ENCODE measurements around the gene NTN3.

The NTN3 gene

DNA sequence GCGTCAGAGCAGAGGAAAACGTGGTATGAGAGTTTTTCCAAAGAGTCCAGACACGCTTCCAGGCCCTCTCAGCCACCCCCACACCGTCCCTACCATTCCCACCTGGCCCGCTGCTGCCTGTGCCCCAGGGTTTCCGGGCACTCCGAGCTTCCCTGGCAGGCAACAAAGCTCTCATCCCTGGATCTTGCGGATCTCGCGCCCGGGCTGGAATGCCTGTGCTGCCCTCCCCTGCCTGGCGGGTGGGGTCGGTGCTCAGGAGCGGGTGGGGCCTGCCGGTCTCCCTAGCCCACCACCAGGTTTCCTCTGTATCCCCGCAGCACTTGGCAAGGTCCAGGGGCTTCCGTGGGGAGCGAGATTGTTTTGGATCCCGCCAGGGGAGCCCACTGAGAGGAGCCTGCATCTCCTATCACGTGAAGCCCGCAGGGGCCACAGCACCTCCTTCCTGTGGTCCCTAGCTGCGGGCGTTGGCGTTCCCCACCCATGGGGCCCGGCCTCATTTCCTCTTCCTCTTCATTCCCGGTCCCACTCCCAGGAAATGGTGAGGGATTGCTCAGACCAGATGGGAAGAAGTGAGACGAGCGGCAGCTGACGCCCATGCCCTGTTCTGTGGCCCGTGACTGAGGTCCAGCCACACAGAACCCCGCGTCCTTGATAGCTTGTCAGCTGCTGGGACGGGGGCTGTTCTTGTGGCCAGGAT lies 14.9 kb downstream of the NTN3 start:
- ChIA-PET POLR2A (ENCODE audit: low non-redundant PET) (no interaction called here), CTCF (interaction anchor here (2.1 kb wide), 1 partner anchor 15 kb away, joined by 6 read pairs; no protein-coding TSS in a partner anchor)
- H3K27ac ChIP-seq: no peak overlapping the region
- TF ChIP-seq CTCF (conservative IDR thresholded peaks at IDR 0.05; ENCODE audit: low read depth): no peak
- DNase-seq (ENCODE audit: low spot score): no peak

- ChIA-PET POLR2A (ENCODE audit: low non-redundant PET) (no interaction called here), CTCF (no interaction called here)
- no peak for TF ChIP-seq CTCF (conservative IDR thresholded peaks at IDR 0.05; ENCODE audit: low read depth)
- H3K27ac ChIP-seq: 0 out of 2 replicates have a peak overlapping the region, but pooled peaks have one; percentile 3
- no peak for DNase-seq (ENCODE audit: low spot score)
Measured at GRCh38 chr16:2486645-2487516, 15.8 kb downstream of the NTN3 start.

DNA sequence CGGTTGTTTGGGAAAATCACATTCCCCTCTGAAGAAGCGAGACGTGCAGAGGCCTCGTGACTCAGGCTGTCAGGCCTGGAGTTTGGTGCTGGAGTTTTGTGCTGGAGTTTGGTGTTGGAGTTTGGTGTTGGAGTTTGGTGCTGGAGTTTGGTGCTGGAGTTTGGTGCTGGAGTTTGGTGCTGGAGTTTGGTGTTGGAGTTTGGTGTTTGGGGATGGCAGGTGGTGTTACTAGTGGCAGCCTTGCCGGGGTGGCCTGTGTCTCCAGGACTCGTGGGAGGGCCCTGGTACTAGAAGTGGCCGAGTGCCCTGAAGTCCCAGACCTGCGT lies 16.4 kb downstream of the NTN3 start:
- ChIA-PET CTCF (no interaction called here), POLR2A (ENCODE audit: low non-redundant PET) (no interaction called here)
- DNase-seq (ENCODE audit: low spot score): no peak
- H3K27ac ChIP-seq: 0 out of 2 replicates have a peak overlapping the region, but pooled peaks have one; percentile 3
- TF ChIP-seq CTCF (conservative IDR thresholded peaks at IDR 0.05; ENCODE audit: low read depth): no peak

- no peak for TF ChIP-seq CTCF (conservative IDR thresholded peaks at IDR 0.05; ENCODE audit: low read depth)
- no peak for DNase-seq (ENCODE audit: low spot score)
- CTCF ChIA-PET: no interaction called here
- POLR2A ChIA-PET (ENCODE audit: low non-redundant PET): interaction anchor here (0.6 to 1.1 kb wide), 2 partner anchors 11 to 21 kb away, joined by 8 to 11 read pairs; no protein-coding TSS in a partner anchor
- no peak overlapping the region for H3K27ac ChIP-seq
Measured at GRCh38 chr16:2487903-2488531, 16.9 kb downstream of the NTN3 start.

DNA sequence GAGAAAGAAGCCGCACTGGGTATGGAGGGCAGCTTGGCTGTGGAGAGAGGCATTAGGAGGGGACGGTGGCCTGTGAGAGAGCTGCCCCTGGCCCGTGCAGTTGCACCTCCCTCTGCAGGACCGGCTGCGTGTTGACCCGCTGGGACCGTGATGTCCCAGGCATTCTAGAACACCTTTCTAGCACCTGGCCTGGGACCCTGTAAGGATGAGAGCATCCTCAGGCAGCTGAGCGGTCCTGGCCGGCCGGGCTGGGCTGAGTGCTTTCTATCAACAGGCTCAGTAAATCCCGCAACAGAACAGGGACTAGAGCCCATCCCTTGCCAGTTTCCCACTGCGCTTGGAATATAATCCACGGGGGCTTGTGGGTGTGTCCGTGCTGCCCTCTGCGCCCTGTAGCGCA lies 18.5 kb downstream of the NTN3 start:
- H3K27ac ChIP-seq: no peak overlapping the region
- POLR2A ChIA-PET (ENCODE audit: low non-redundant PET): no interaction called here
- DNase-seq (ENCODE audit: low spot score): no peak
- CTCF ChIA-PET: interaction anchor here (0.5 kb wide), 1 partner anchor 20 kb away, joined by 3 read pairs; no protein-coding TSS in a partner anchor
- TF ChIP-seq CTCF (conservative IDR thresholded peaks at IDR 0.05; ENCODE audit: low read depth): no peak
